NCI-H82 treated with DMSO at 0.1 percent for 48 hours (cell line): ENCODE measurements around the gene PRM2.

Source experiments
- DNase-seq: peaks from one replicate; lab custom pipeline; 2025; ENCODE audit not compliant: unreplicated experiment; lab: John Stamatoyannopoulos, UW

Gene PRM2

DNA sequence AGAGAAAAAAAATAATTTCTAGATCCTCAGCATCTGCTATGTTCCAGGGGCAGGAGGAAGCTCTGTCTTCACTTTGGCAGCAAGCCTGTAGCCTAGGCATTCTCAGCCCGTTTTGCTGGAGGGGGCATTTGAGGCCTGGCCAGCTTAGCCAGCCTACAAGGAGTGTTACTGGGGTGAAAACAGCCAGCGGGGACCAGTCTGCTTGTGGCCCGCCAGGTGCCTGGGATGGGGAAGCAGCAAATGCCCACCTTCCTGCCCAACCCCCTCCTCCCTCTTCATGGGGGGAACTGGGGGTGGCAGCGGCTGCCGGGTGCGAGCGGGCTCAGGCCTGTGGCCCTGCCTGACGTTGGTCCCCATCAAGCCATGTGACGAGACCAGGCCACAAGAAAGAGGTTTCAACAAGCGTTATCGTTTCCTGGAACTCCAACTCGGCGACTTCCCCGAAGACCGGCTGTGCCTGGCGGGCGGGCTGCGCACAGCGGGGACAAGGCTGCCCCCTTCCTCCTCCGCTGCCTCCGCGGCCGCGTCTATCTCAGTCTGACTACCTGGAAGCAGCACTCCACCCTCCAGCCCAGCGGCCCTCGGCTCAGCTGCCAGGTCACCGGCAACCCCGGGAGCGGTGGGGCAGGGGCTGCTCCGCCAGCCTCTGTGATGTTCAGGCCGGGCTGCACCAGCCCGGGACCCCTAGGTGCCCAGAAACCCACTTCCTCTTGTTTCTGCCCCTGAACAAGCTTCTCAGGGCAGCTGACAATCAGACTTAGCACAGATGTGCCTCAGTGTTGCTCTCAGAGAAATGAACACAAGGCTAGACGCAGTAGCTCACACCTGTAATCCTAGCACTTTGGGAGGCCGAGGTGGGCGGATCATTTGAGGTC, 43.2 kb downstream of the PRM2 start:
- DNase-seq, result no peak

DNA sequence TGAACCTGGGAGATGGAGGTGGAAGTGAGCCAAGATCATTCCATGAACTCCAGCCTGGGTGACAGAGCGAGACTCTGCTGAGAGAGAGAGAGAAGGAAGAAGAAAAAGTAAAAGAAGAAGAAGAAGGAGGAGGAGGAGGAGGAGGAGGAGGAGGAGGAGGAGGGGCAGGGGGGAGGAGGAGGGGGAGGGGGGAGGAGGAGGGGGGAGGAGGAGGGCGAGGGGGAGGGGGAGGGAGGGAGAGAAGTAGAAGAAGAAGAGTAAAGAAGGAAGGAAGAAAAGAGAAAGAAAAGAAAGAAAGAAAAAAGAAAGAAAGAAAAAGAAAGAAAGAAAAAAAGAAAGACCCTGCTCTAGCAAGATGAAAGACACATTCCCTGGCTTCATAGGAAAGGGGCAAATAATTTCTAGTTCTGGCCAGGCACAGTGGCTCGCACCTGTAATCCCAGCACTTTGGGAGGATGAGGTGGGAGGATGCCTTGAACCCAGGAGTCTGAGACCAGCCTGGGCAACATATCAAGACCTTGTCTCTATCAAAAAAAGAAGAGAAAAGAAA, 43.9 kb downstream of the PRM2 start:
- no peak for DNase-seq

DNA sequence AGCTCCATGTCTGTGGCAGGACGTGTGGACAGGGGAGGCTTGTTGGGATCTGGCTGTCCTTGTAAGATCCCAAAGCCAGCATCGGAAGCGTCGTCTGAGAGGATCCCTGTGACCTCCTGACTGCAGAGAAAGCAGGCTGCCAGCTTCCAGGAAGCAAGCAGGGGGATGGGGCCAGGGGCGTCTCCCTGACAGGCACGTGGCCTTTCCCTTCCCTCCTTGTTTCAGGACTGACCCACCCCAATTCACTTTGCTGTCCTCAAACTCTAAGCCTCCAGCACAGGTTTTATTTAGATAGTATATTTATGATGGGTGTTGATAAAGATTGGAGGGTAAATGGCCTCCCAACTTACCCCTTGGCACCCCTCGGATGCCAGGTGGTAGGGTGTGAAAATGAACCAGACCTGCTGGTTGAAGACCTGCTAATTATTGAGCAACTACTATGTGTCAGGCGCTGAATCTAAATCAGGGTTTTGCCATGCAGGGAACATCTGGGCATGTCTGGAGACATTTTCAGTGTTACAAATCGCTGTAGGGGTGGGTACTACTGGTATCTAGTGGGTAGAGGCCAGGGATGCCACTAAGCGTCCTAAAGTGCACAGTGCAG, 44.8 kb downstream of the PRM2 start:
- no peak for DNase-seq

DNA sequence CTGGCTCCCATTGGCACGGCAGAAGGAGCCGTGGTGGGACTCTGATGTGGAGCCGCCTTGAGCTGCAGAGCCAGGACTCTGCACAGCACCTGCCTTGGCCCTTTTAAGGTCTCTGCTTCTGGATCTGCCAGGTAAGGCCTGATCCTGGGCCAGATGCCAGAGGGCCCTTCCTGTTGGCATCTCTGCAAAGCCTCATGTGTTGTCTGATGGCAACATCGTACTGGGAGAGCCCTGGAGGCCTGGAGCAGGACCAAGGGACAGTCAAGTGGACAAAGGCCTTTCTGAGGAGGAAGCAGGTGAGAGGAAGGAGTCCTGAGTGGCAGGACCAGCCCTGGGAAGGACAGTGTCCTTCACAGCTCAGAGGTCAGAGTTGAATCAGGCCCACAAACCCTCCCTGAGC, 46.4 kb downstream of the PRM2 start:
- DNase-seq, result no peak

DNA sequence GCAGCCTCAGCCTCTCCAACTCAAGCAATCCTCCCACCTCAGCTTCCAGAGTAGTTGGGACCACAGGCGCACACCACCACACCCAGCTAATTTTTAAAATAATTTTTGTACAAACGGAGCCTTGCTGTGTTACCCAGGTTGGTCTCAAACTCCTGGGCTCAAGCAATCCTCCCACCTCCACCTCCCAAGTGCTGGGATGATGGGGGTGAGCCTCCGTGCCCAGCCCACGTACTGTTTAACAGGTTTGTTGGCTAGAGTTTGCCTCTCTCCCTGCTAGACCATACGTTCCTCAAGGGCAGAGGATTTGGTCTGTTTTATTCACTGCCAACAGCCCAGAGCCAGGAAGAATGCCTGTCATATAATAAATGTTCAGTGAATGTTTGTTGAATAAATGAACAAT, 46.8 kb downstream of the PRM2 start:
- no peak for DNase-seq

DNA sequence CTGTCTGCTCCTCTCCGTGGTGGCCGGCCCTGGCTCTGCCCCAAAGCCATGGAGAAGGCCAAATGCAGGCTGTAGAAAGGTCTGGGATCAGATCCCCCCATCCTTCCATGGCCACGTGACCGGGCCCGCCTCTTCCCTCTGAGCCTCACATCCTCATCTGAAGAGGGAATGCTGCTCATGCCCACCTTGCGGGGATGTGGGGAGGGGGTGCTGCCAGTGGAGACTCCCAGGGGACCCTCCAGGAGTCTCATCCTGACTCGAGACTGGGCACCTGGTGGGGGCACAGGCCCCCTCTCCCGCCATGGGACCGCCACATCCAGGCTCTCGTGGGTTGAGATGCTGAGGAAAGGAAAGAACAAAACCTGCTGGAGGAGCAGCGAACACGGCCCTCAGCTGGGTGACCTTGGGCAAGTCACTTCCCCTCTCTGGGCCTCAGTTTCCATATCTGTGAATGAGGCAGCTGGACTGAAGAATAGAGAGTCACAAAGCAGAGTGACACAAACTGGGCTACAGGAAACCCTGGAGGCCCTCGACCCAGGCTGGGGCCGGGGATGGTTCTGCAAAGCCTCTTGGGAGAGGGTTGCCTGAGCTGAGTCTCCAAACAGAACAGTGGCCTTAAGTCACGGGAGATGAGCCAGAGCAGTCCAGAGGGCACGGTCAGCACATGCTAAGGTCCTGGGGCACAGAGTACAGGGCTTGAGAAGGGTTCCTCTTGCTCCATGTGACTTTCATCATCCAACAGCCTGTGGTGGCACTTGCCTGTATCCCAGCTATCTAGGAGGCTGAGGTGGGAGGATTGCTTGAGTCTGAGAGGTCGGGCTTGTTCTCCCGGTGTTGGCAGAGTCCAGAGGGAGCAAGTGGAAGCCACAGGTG, 50.4 kb downstream of the PRM2 start:
- DNase-seq, result no peak
